HepG2 (cell line): ENCODE data around the gene MXRA7. TPM values are rescaled to one million over a fixed set of nuclear protein-coding genes. Genes with fewer than 3 reads are reported as not detected.

ENCODE experiments used
- EP300 ChIP-seq, 3 experiments: sonication (generic) in 1 of 3; formaldehyde crosslinking in 1 of 3; IDR thresholded peaks; 2 replicates each; pipeline versions ENCODE4 v1.5.1 to v1.6.1; 2011 to 2020; ENCODE audit warnings: low read depth in 2 of 3, low read length in 2 of 3, borderline replicate concordance in 1 of 3, improper control_type of control experiment in 1 of 3, mild to moderate bottlenecking in 1 of 3, missing genetic modification reagents in 1 of 3, moderate library complexity in 1 of 3
- FOXA1 ChIP-seq, 2 experiments: fragments of 450-650 bp in 1 of 2; sonication (generic) in 1 of 2; formaldehyde crosslinking in 1 of 2; IDR thresholded peaks; 2 replicates each; pipeline versions ENCODE4 v1.4.0 to v1.6.1; 2016 to 2020; ENCODE audit warnings: missing genetic modification reagents in 1 of 2
- HIVEP1 ChIP-seq: sonication (generic); formaldehyde crosslinking; IDR thresholded peaks from 2 replicates; pipeline ENCODE4 v1.4.0; 2020; ENCODE audit warnings: mild to moderate bottlenecking, missing genetic modification reagents
- IRF2 ChIP-seq: IDR thresholded peaks from 2 replicates; pipeline ENCODE4 v1.6.1; 2018; ENCODE audit warnings: missing genetic modification reagents, missing compliant biosample characterization
- RFXANK ChIP-seq: IDR thresholded peaks from 2 replicates; pipeline ENCODE4 v1.6.1; 2016
- RXRB ChIP-seq: IDR thresholded peaks from 2 replicates; pipeline ENCODE4 v1.6.1; 2016; ENCODE audit warnings: borderline replicate concordance, missing genetic modification reagents, missing compliant biosample characterization
- SALL2 ChIP-seq: sonication (generic); formaldehyde crosslinking; IDR thresholded peaks from 2 replicates; pipeline ENCODE4 v1.8.1; 2023; ENCODE audit warnings: mild to moderate bottlenecking, missing genetic modification reagents, inconsistent platforms
- THAP11 ChIP-seq: IDR thresholded peaks from 2 replicates; pipeline ENCODE4 v1.6.1; 2016; ENCODE audit warnings: missing biosample characterization, missing genetic modification reagents
- ZFP90 ChIP-seq: sonication (generic); formaldehyde crosslinking; IDR thresholded peaks from 2 replicates; pipeline ENCODE4 v1.8.0; 2022; ENCODE audit warnings: missing genetic modification reagents, mild to moderate bottlenecking, inconsistent platforms, borderline replicate concordance
- ZNF205 ChIP-seq: IDR thresholded peaks from 2 replicates; pipeline ENCODE4 v1.6.1; 2018; ENCODE audit warnings: missing biosample characterization, missing genetic modification reagents
- ZNF460 ChIP-seq: sonication (generic); formaldehyde crosslinking; IDR thresholded peaks from 2 replicates; pipeline ENCODE4 v1.5.1; 2020; ENCODE audit warnings: missing genetic modification reagents, mild to moderate bottlenecking, borderline replicate concordance
- ZNF501 ChIP-seq: sonication (generic); formaldehyde crosslinking; IDR thresholded peaks from 2 replicates; pipeline ENCODE4 v1.5.1; 2020; ENCODE audit warnings: mild to moderate bottlenecking, moderate library complexity, missing genetic modification reagents
- ZNF558 ChIP-seq: sonication (generic); formaldehyde crosslinking; IDR thresholded peaks from 2 replicates; pipeline ENCODE4 v1.9.0; 2022; ENCODE audit warnings: mild to moderate bottlenecking, missing genetic modification reagents, borderline replicate concordance
- ZNF562 ChIP-seq: sonication (generic); formaldehyde crosslinking; IDR thresholded peaks from 2 replicates; pipeline ENCODE4 v1.8.0; 2022; ENCODE audit warnings: missing genetic modification reagents, borderline replicate concordance
- ZNF605 ChIP-seq: sonication (generic); formaldehyde crosslinking; IDR thresholded peaks from 2 replicates; pipeline ENCODE4 v1.8.0; 2022; ENCODE audit warnings: mild to moderate bottlenecking, missing genetic modification reagents
- ZNF720 ChIP-seq: sonication (generic); formaldehyde crosslinking; IDR thresholded peaks from 2 replicates; pipeline ENCODE4 v1.4.0; 2020; ENCODE audit warnings: missing genetic modification reagents
- ZNF761 ChIP-seq: sonication (generic); formaldehyde crosslinking; conservative IDR thresholded peaks from 2 replicates; pipeline ENCODE4 v1.4.0; 2020; ENCODE audit warnings: mild to moderate bottlenecking, missing genetic modification reagents
- polyA plus RNA-seq, 8 experiments: library from polyadenylated mRNA; depleted of rRNA in 3 of 8; stranded (reverse) in 7 of 8; unstranded in 1 of 8; fragments of >200 nt; fragmentation: Illumina TruSeq in 4 of 8; extraction: Trizol in 4 of 8; gene quantifications; 2 replicates each; pipeline versions ENCODE4 v1.2.1 to v1.2.3, GENCODE V29; 2011 to 2016; ENCODE audit warnings: low read depth in 4 of 8, missing spikeins in 1 of 8, mixed read lengths in 1 of 8; ENCODE audit not compliant: insufficient read depth in 1 of 8
- total RNA-seq, 5 experiments: library from RNA; depleted of rRNA; stranded (reverse); fragments of >200 nt; fragmentation: Illumina TruSeq; extraction: Trizol; gene quantifications; 2 replicates each; pipeline ENCODE4 v1.2.3, GENCODE V29; 2016; ENCODE audit warnings: low read depth in 1 of 5
- TF ChIP-seq, protein P1 (sequence below): sonication (generic); formaldehyde crosslinking; IDR thresholded peaks from 2 replicates; pipeline ENCODE4 v1.5.0; 2020; ENCODE audit warnings: missing genetic modification reagents
- TF ChIP-seq, protein P2 (sequence below): sonication (generic); formaldehyde crosslinking; IDR thresholded peaks from 2 replicates; pipeline ENCODE4 v1.4.0; 2020; ENCODE audit warnings: missing genetic modification reagents, borderline replicate concordance
- TF ChIP-seq, protein P3 (sequence below): sonication (generic); formaldehyde crosslinking; IDR thresholded peaks from 2 replicates; pipeline ENCODE4 v1.9.0; 2021; ENCODE audit warnings: missing genetic modification reagents, mild to moderate bottlenecking, borderline replicate concordance
- TF ChIP-seq, protein P4 (sequence below): sonication (generic); formaldehyde crosslinking; IDR thresholded peaks from 2 replicates; pipeline ENCODE4 v1.4.0; 2020; ENCODE audit warnings: mild to moderate bottlenecking, low read depth, missing genetic modification reagents

MXRA7 gene
- total and polyA plus RNA-seq, 2 of the 13 experiments (the other 11 are each of a cell fraction or from before 2014, with no cell fraction given) = 44.8 to 112 TPM

DNA sequence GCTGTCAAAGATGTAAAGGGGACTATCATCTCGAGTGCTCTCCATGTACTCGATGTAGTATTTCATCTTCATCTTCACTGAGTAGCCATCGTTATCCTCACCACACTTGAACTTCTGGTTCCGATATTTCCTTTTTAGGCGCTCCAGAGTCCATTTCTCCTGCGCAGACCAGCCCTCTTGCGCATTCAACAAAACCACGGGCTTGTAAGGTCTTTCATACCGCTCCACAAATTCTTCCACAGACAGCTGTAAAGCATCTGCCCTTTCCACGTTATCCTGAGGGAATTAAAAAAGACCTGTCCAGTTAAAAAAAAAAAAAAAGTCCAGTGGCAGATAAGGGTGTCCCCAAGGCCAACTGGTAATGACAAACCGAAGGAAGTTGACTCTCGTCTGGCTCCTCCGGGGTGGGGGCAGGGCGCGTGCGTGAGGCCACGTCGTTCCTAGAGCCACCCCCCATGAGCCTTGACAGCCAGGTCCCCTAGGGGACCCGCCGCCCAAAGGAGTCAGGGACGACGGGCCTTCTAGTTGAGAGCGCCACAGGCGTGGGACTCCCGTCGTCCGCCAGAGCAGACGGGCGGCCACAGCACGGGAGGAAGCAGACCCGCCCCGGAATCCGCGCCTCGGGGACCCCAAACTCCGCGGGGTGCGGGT, 14.9 kb upstream of the MXRA7 start (continued):
- TF ChIP-seq ZFP90 (CRISPR knock-in tag) (no peak), ZNF562 (CRISPR knock-in tag) (no peak), ZNF761 (CRISPR knock-in tag) (no peak), EP300 (IDR thresholded peaks at IDR 0.05; ENCODE audit: low read depth in 2 of 2, low read length in 2 of 2) (no peak), EP300 (CRISPR knock-in tag; IDR thresholded peaks at IDR 0.05; ENCODE audit: borderline replicate concordance) (no peak), ZNF460 (CRISPR knock-in tag) (no peak), RXRB (CRISPR knock-in tag) (no peak), ZNF205 (peak; percentile 17; the same call in 1 of the 2 replicates), ZNF558 (CRISPR knock-in tag) (no peak), HIVEP1 (peak; percentile 87; the same call in 1 of the 2 replicates), FOXA1 (IDR thresholded peaks at IDR 0.05) (no peak), FOXA1 (CRISPR knock-in tag; IDR thresholded peaks at IDR 0.05) (no peak), ZNF605 (peak; percentile 74; the same call in 1 of the 2 replicates), ZNF501 (CRISPR knock-in tag) (peak; percentile 61; the same call in 1 of the 2 replicates), ZNF720 (CRISPR knock-in tag) (no peak), THAP11 (CRISPR knock-in tag) (no peak), IRF2 (0 out of 2 replicates have a peak, but pooled peaks have one; percentile 21), SALL2 (CRISPR knock-in tag) (no peak), RFXANK (CRISPR knock-in tag) (no peak)
- TF ChIP-seq, protein P1, sequence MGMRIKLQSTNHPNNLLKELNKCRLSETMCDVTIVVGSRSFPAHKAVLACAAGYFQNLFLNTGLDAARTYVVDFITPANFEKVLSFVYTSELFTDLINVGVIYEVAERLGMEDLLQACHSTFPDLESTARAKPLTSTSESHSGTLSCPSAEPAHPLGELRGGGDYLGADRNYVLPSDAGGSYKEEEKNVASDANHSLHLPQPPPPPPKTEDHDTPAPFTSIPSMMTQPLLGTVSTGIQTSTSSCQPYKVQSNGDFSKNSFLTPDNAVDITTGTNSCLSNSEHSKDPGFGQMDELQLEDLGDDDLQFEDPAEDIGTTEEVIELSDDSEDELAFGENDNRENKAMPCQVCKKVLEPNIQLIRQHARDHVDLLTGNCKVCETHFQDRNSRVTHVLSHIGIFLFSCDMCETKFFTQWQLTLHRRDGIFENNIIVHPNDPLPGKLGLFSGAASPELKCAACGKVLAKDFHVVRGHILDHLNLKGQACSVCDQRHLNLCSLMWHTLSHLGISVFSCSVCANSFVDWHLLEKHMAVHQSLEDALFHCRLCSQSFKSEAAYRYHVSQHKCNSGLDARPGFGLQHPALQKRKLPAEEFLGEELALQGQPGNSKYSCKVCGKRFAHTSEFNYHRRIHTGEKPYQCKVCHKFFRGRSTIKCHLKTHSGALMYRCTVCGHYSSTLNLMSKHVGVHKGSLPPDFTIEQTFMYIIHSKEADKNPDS = no peak
- TF ChIP-seq, protein P2, sequence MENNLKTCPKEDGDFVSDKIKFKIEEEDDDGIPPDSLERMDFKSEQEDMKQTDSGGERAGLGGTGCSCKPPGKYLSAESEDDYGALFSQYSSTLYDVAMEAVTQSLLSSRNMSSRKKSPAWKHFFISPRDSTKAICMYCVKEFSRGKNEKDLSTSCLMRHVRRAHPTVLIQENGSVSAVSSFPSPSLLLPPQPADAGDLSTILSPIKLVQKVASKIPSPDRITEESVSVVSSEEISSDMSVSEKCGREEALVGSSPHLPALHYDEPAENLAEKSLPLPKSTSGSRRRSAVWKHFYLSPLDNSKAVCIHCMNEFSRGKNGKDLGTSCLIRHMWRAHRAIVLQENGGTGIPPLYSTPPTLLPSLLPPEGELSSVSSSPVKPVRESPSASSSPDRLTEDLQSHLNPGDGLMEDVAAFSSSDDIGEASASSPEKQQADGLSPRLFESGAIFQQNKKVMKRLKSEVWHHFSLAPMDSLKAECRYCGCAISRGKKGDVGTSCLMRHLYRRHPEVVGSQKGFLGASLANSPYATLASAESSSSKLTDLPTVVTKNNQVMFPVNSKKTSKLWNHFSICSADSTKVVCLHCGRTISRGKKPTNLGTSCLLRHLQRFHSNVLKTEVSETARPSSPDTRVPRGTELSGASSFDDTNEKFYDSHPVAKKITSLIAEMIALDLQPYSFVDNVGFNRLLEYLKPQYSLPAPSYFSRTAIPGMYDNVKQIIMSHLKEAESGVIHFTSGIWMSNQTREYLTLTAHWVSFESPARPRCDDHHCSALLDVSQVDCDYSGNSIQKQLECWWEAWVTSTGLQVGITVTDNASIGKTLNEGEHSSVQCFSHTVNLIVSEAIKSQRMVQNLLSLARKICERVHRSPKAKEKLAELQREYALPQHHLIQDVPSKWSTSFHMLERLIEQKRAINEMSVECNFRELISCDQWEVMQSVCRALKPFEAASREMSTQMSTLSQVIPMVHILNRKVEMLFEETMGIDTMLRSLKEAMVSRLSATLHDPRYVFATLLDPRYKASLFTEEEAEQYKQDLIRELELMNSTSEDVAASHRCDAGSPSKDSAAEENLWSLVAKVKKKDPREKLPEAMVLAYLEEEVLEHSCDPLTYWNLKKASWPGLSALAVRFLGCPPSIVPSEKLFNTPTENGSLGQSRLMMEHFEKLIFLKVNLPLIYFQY (CRISPR knock-in tag) = no peak
- TF ChIP-seq, protein P3, sequence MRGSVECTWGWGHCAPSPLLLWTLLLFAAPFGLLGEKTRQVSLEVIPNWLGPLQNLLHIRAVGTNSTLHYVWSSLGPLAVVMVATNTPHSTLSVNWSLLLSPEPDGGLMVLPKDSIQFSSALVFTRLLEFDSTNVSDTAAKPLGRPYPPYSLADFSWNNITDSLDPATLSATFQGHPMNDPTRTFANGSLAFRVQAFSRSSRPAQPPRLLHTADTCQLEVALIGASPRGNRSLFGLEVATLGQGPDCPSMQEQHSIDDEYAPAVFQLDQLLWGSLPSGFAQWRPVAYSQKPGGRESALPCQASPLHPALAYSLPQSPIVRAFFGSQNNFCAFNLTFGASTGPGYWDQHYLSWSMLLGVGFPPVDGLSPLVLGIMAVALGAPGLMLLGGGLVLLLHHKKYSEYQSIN (CRISPR knock-in tag) = no peak
- TF ChIP-seq, protein P4, sequence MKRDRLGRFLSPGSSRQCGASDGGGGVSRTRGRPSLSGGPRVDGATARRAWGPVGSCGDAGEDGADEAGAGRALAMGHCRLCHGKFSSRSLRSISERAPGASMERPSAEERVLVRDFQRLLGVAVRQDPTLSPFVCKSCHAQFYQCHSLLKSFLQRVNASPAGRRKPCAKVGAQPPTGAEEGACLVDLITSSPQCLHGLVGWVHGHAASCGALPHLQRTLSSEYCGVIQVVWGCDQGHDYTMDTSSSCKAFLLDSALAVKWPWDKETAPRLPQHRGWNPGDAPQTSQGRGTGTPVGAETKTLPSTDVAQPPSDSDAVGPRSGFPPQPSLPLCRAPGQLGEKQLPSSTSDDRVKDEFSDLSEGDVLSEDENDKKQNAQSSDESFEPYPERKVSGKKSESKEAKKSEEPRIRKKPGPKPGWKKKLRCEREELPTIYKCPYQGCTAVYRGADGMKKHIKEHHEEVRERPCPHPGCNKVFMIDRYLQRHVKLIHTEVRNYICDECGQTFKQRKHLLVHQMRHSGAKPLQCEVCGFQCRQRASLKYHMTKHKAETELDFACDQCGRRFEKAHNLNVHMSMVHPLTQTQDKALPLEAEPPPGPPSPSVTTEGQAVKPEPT (CRISPR knock-in tag) = no peak
